ENCODE data around the gene ADAM8. TPM values are rescaled to one million over a fixed set of nuclear protein-coding genes. Genes with fewer than 3 reads are reported as not detected.
A peak's percentile ranks its signal among the peaks of the same experiment; 100 is the strongest.

Gene ADAM8
- total RNA-seq, 1 donor from 2014 or later = 123 TPM

- Histone ChIP-seq H3K36me3 (ENCODE audit: control insufficient read depth, insufficient read depth, low read length) (no peaks in the 10 kb centered on the region), H3K27me3 (ENCODE audit: control insufficient read depth, insufficient read depth, low read length) (peaks cover 6% of the 10 kb centered on the region), H3K4me3 (ENCODE audit: low read depth, low read length) (peak overlapping the region; percentile 40)
- no peak for DNase-seq (ENCODE audit: low read depth)
- TF ChIP-seq CTCF (IDR thresholded peaks at IDR 0.05; ENCODE audit: insufficient read depth, low read length, poor library complexity, severe bottlenecking) = peak; percentile 89
Observed at GRCh38 chr10:133318494-133319127, 41.9 kb upstream of the ADAM8 start.

- no peak for DNase-seq (ENCODE audit: low read depth)
- no peak overlapping the region for H3K4me3 ChIP-seq (ENCODE audit: low read depth, low read length)
- no peak for TF ChIP-seq CTCF (IDR thresholded peaks at IDR 0.05; ENCODE audit: insufficient read depth, low read length, poor library complexity, severe bottlenecking)
Observed at GRCh38 chr10:133316732-133317131, 40.1 kb upstream of the ADAM8 start.

GRCh38 chr10:133316266-133316665, 39.6 kb upstream of the ADAM8 start:
- no peak for DNase-seq (ENCODE audit: low read depth)
- H3K27me3 ChIP-seq (ENCODE audit: control insufficient read depth, insufficient read depth, low read length) = peaks cover 6% of the 10 kb centered on the region
- H3K4me3 ChIP-seq (ENCODE audit: low read depth, low read length) = no peak overlapping the region
- TF ChIP-seq CTCF (IDR thresholded peaks at IDR 0.05; ENCODE audit: insufficient read depth, low read length, poor library complexity, severe bottlenecking) = no peak
- H3K36me3 ChIP-seq (ENCODE audit: control insufficient read depth, insufficient read depth, low read length) = no peaks in the 10 kb centered on the region

More at GRCh38 chr10:133316732-133317131, 40.1 kb upstream of the ADAM8 start:
- Histone ChIP-seq H3K36me3 (ENCODE audit: control insufficient read depth, insufficient read depth, low read length) (no peaks in the 10 kb centered on the region), H3K27me3 (ENCODE audit: control insufficient read depth, insufficient read depth, low read length) (peaks cover 6% of the 10 kb centered on the region)

- no peak for TF ChIP-seq CTCF (IDR thresholded peaks at IDR 0.05; ENCODE audit: insufficient read depth, low read length, poor library complexity, severe bottlenecking)
- Histone ChIP-seq H3K27me3 (ENCODE audit: control insufficient read depth, insufficient read depth, low read length) (peaks cover 6% of the 10 kb centered on the region), H3K4me3 (ENCODE audit: low read depth, low read length) (no peak overlapping the region), H3K36me3 (ENCODE audit: control insufficient read depth, insufficient read depth, low read length) (no peaks in the 10 kb centered on the region)
- DNase-seq (ENCODE audit: low read depth) = no peak
Observed at GRCh38 chr10:133315847-133316246, 39.2 kb upstream of the ADAM8 start.

- H3K4me3 ChIP-seq (ENCODE audit: low read depth, low read length) = no peak overlapping the region
- no peak for DNase-seq (ENCODE audit: low read depth)
- TF ChIP-seq CTCF (IDR thresholded peaks at IDR 0.05; ENCODE audit: insufficient read depth, low read length, poor library complexity, severe bottlenecking) = no peak
- no peaks in the 10 kb centered on the region for H3K36me3 ChIP-seq (ENCODE audit: control insufficient read depth, insufficient read depth, low read length)
- H3K27me3 ChIP-seq (ENCODE audit: control insufficient read depth, insufficient read depth, low read length) = peaks cover 6% of the 10 kb centered on the region
Observed at GRCh38 chr10:133314911-133315310, 38.2 kb upstream of the ADAM8 start.

GRCh38 chr10:133313192-133313591, 36.5 kb upstream of the ADAM8 start:
- DNase-seq (ENCODE audit: low read depth) = no peak
- no peaks in the 10 kb centered on the region for H3K27me3 ChIP-seq (ENCODE audit: control insufficient read depth, insufficient read depth, low read length)

More at GRCh38 chr10:133313192-133313591, 36.5 kb upstream of the ADAM8 start:
- H3K36me3 ChIP-seq (ENCODE audit: control insufficient read depth, insufficient read depth, low read length) = no peaks in the 10 kb centered on the region
- TF ChIP-seq CTCF (IDR thresholded peaks at IDR 0.05; ENCODE audit: insufficient read depth, low read length, poor library complexity, severe bottlenecking) = no peak
- no peak overlapping the region for H3K4me3 ChIP-seq (ENCODE audit: low read depth, low read length)

Data from kidney epithelial cell (primary cell).